ENCODE measurements around the gene CCDC91. TPM values are rescaled to one million over a fixed set of nuclear protein-coding genes. Genes with fewer than 3 reads are reported as not detected.

Gene CCDC91
- polyA plus RNA-seq, 3 donors, result 6.3 to 18.1 (median 15.6) TPM

DNA sequence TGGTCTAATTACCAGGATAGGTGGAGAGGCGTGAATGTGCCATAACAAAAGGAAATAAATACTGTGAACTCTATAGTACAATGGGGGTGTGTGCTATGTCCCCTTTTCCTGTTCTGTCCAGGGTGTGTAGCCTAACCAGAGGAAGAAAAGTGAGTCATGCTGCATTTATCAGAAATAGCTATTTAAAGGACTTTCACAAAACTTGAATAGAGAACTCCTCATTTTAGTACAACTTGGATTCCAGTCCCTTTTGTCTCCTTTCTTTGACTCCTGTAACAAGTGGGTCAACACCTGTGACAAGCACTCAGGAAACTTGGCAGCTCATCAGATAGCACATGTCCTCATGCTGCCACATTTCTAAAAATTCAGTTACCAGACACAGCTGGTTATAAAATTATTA is 123.4 kb downstream of the CCDC91 start:
- Histone ChIP-seq H4K20me1 (ENCODE audit: insufficient read depth, low read length) (no peaks in the 10 kb centered on the region), H3K4me3 (replicated peaks in 1 of 3; ENCODE audit: low read depth in 2 of 3, low read length in 3 of 3) (no peak overlapping the region), H3K4me2 (replicated peaks; ENCODE audit: extremely low read depth, low read length, poor library complexity, severe bottlenecking) (no peak overlapping the region), H3K9ac (ENCODE audit: insufficient read depth, low read length, poor library complexity, severe bottlenecking) (no peak overlapping the region), H3K36me3 (replicated peaks in 1 of 2; ENCODE audit: control insufficient read depth in 1 of 2, insufficient read depth in 2 of 2, low read length in 2 of 2) (peaks cover 7 to 42% of the 10 kb centered on the region in 2 donors), H2AFZ (ENCODE audit: insufficient read depth, low read depth, low read length, poor library complexity, severe bottlenecking) (no peak overlapping the region), H3K9me3 (replicated peaks in 1 of 2; ENCODE audit: control insufficient read depth in 1 of 2, insufficient read depth in 1 of 2, low read length in 2 of 2) (peaks cover 0 to 6% of the 10 kb centered on the region in 2 donors), H3K4me1 (ENCODE audit: control insufficient read depth in 1 of 2, insufficient read depth in 2 of 2, low read length in 2 of 2) (no peaks in the 10 kb centered on the region), H3K27ac (ENCODE audit: low read depth in 1 of 2, low read length in 2 of 2) (no peak overlapping the region), H3K27me3 (ENCODE audit: control insufficient read depth in 2 of 2, insufficient read depth in 2 of 2, low read length in 2 of 2) (no peaks in the 10 kb centered on the region), H3K79me2 (ENCODE audit: insufficient read depth, low read length) (no peaks in the 10 kb centered on the region)
- DNase-seq, result no peak
- TF ChIP-seq, protein P1, sequence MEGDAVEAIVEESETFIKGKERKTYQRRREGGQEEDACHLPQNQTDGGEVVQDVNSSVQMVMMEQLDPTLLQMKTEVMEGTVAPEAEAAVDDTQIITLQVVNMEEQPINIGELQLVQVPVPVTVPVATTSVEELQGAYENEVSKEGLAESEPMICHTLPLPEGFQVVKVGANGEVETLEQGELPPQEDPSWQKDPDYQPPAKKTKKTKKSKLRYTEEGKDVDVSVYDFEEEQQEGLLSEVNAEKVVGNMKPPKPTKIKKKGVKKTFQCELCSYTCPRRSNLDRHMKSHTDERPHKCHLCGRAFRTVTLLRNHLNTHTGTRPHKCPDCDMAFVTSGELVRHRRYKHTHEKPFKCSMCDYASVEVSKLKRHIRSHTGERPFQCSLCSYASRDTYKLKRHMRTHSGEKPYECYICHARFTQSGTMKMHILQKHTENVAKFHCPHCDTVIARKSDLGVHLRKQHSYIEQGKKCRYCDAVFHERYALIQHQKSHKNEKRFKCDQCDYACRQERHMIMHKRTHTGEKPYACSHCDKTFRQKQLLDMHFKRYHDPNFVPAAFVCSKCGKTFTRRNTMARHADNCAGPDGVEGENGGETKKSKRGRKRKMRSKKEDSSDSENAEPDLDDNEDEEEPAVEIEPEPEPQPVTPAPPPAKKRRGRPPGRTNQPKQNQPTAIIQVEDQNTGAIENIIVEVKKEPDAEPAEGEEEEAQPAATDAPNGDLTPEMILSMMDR (IDR thresholded peaks at IDR 0.05), result no peak
- no peak overlapping the region for H3K4me3 Mint-ChIP-seq
- intact Hi-C loops (cut with micrococcal nuclease), result no loop called here
- H3K4me1 Mint-ChIP-seq, result no peaks in the 10 kb centered on the region
- H3K9me3 Mint-ChIP-seq, result peaks cover 4 to 18% (median 8%) of the 10 kb centered on the region in 7 donors
- no peak overlapping the region for H3K27ac Mint-ChIP-seq
- H3K36me3 Mint-ChIP-seq, result peaks cover 41 to 52% of the 10 kb centered on the region in 2 donors
- WGBS (ENCODE audit: insufficient coverage), result 67% methylated on average over 1 of the region's 1 CpG
- H3K27me3 Mint-ChIP-seq (ENCODE audit: low read depth in 3 of 3), result peaks cover 0 to 1% (median 0%) of the 10 kb centered on the region in 3 donors

DNA sequence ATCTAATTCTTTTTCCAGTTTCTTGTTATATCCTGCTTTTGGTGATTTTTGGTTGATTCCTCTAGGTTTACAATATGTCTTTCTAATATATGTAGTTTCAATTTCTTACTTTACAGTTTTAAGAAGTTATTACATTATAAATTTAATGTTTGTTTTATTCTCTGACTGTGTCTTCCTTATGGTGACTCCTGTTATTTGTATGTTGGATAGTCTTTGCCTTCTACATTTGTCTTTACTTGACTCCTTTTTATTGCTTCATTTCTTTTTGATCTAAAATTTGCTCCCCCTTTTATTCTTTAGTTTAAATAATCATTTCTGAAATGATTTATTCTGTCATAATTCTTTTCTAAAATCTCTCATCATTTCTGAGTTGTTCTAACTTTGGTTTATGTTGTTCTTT is 125.8 kb downstream of the CCDC91 start:
- H3K9me3 Mint-ChIP-seq, result peaks cover 2 to 16% (median 6%) of the 10 kb centered on the region in 7 donors
- Histone ChIP-seq H3K4me1 (ENCODE audit: control insufficient read depth in 1 of 2, insufficient read depth in 2 of 2, low read length in 2 of 2) (no peaks in the 10 kb centered on the region), H3K4me3 (replicated peaks in 1 of 3; ENCODE audit: low read depth in 2 of 3, low read length in 3 of 3) (no peak overlapping the region), H3K9me3 (replicated peaks in 1 of 2; ENCODE audit: control insufficient read depth in 1 of 2, insufficient read depth in 1 of 2, low read length in 2 of 2) (peaks cover 0 to 4% of the 10 kb centered on the region in 2 donors), H2AFZ (ENCODE audit: insufficient read depth, low read depth, low read length, poor library complexity, severe bottlenecking) (no peak overlapping the region), H3K79me2 (ENCODE audit: insufficient read depth, low read length) (no peaks in the 10 kb centered on the region), H4K20me1 (ENCODE audit: insufficient read depth, low read length) (no peaks in the 10 kb centered on the region), H3K27ac (ENCODE audit: low read depth in 1 of 2, low read length in 2 of 2) (no peak overlapping the region), H3K9ac (ENCODE audit: insufficient read depth, low read length, poor library complexity, severe bottlenecking) (no peak overlapping the region), H3K36me3 (replicated peaks in 1 of 2; ENCODE audit: control insufficient read depth in 1 of 2, insufficient read depth in 2 of 2, low read length in 2 of 2) (peaks cover 5 to 28% of the 10 kb centered on the region in 2 donors), H3K4me2 (replicated peaks; ENCODE audit: extremely low read depth, low read length, poor library complexity, severe bottlenecking) (no peak overlapping the region), H3K27me3 (ENCODE audit: control insufficient read depth in 2 of 2, insufficient read depth in 2 of 2, low read length in 2 of 2) (no peaks in the 10 kb centered on the region)
- no peaks in the 10 kb centered on the region for H3K4me1 Mint-ChIP-seq
- intact Hi-C loops (cut with micrococcal nuclease), result no loop called here
- TF ChIP-seq, protein P1 (IDR thresholded peaks at IDR 0.05), result no peak
- DNase-seq, result no peak
- H3K27ac Mint-ChIP-seq, result no peak overlapping the region
- H3K27me3 Mint-ChIP-seq (ENCODE audit: low read depth in 3 of 3), result peaks cover 0 to 1% (median 0%) of the 10 kb centered on the region in 3 donors
- peaks cover 24 to 39% of the 10 kb centered on the region in 2 donors for H3K36me3 Mint-ChIP-seq
- H3K4me3 Mint-ChIP-seq, result no peak overlapping the region

All from CD14-positive monocyte (primary cell).